HCT116 (cell line): ENCODE measurements around the gene THNSL1.

Experiments used
- CTCF ChIP-seq, 3 experiments: fragments of 200-600 bp in 1 of 3; sonication (generic) in 1 of 3; IDR thresholded peaks in 2 of 3; conservative IDR thresholded peaks in 1 of 3; 2 replicates each; pipeline ENCODE4 v1.5.1; 2012 to 2017; ENCODE audit warnings: low read depth in 2 of 3, low read length in 2 of 3, antibody characterized with exemption in 1 of 3, borderline replicate concordance in 1 of 3, control low read depth in 1 of 3, mild to moderate bottlenecking in 1 of 3, mixed read lengths in 1 of 3, mixed run types in 1 of 3, moderate library complexity in 1 of 3; ENCODE audit not compliant: insufficient read depth in 1 of 3
- EZH2phosphoT487 ChIP-seq: fragments of 200-600 bp; IDR thresholded peaks from 2 replicates; pipeline ENCODE4 v1.6.1; 2018; ENCODE audit warnings: antibody characterized with exemption, borderline replicate concordance
- POLR2A ChIP-seq: IDR thresholded peaks from 2 replicates; pipeline ENCODE4 v1.7.0; 2011; ENCODE audit warnings: borderline replicate concordance; ENCODE audit not compliant: insufficient read depth, insufficient read length; ENCODE audit errors: extremely low read depth
- POLR2AphosphoS5 ChIP-seq: IDR thresholded peaks from 2 replicates; pipeline ENCODE4 v1.6.1; 2011; ENCODE audit warnings: mild to moderate bottlenecking, low read depth, low read length, moderate library complexity
- YY1 ChIP-seq: IDR thresholded peaks from 2 replicates; pipeline ENCODE4 v1.6.1; 2011; ENCODE audit warnings: low read length, low read depth, moderate library complexity, mild to moderate bottlenecking; ENCODE audit not compliant: insufficient replicate concordance; ENCODE audit errors: extremely low read depth

GRCh38 chr10:25075825-25076224, 59.4 kb downstream of the THNSL1 start:
- TF ChIP-seq CTCF (IDR thresholded peaks at IDR 0.05 in 2 of 3, conservative IDR thresholded peaks at IDR 0.05 in 1 of 3; ENCODE audit: borderline replicate concordance in 1 of 3, insufficient read depth in 1 of 3, low read depth in 2 of 3, low read length in 2 of 3) (no peak), EZH2phosphoT487 (no peak), POLR2A (no peak), YY1 (no peak), POLR2AphosphoS5 (no peak)
